ENCODE measurements around the gene PLEKHA3.
"Not testable (repeated sequence)": the region's sequence is repeated elsewhere in the genome, so short reads cannot be mapped to it uniquely, and the experiment has no call there.

Gene PLEKHA3

GRCh38 chr2:178455947-178456346, 24.3 kb upstream of the PLEKHA3 start:
- H3K27ac ChIP-seq (ENCODE audit: low read depth, low read length): no peak overlapping the region
- no peak overlapping the region for H3K4me3 ChIP-seq (ENCODE audit: low read depth, low read length)
- H3K36me3 ChIP-seq (ENCODE audit: insufficient read depth, low read length): no peaks in the 10 kb centered on the region
- H3K27me3 ChIP-seq (ENCODE audit: insufficient read depth, low read length): no peaks in the 10 kb centered on the region
- no peak overlapping the region for H2AFZ ChIP-seq (ENCODE audit: low read length, unreplicated experiment)
- no peaks in the 10 kb centered on the region for H3K79me2 ChIP-seq (ENCODE audit: control insufficient read depth, insufficient read depth, low read length, unreplicated experiment)
- H3K4me1 ChIP-seq (ENCODE audit: control insufficient read depth, insufficient read depth, low read length, unreplicated experiment): peaks cover 3% of the 10 kb centered on the region

GRCh38 chr2:178457390-178457886, 22.8 kb upstream of the PLEKHA3 start:
- Histone ChIP-seq H3K36me3 (ENCODE audit: insufficient read depth, low read length) (no peaks in the 10 kb centered on the region), H3K79me2 (ENCODE audit: control insufficient read depth, insufficient read depth, low read length, unreplicated experiment) (no peaks in the 10 kb centered on the region), H3K4me3 (ENCODE audit: low read depth, low read length) (no peak overlapping the region), H3K4me1 (ENCODE audit: control insufficient read depth, insufficient read depth, low read length, unreplicated experiment) (peaks cover 3% of the 10 kb centered on the region), H2AFZ (ENCODE audit: low read length, unreplicated experiment) (no peak overlapping the region), H3K27me3 (ENCODE audit: insufficient read depth, low read length) (no peaks in the 10 kb centered on the region), H3K27ac (ENCODE audit: low read depth, low read length) (no peak overlapping the region)

- no peaks in the 10 kb centered on the region for H3K27me3 ChIP-seq (ENCODE audit: insufficient read depth, low read length)
- peaks cover 4% of the 10 kb centered on the region for H3K36me3 ChIP-seq (ENCODE audit: insufficient read depth, low read length)
- no peaks in the 10 kb centered on the region for H3K79me2 ChIP-seq (ENCODE audit: control insufficient read depth, insufficient read depth, low read length, unreplicated experiment)
- no peaks in the 10 kb centered on the region for H3K4me1 ChIP-seq (ENCODE audit: control insufficient read depth, insufficient read depth, low read length, unreplicated experiment)
- H3K4me3 ChIP-seq (ENCODE audit: low read depth, low read length): no peak overlapping the region
- H3K27ac ChIP-seq (ENCODE audit: low read depth, low read length): no peak overlapping the region
- no peak overlapping the region for H2AFZ ChIP-seq (ENCODE audit: low read length, unreplicated experiment)
Observed at GRCh38 chr2:178469219-178469849, 10.9 kb upstream of the PLEKHA3 start.

GRCh38 chr2:178471313-178471712, 8.9 kb upstream of the PLEKHA3 start:
- H3K79me2 ChIP-seq (ENCODE audit: control insufficient read depth, insufficient read depth, low read length, unreplicated experiment); H2AFZ ChIP-seq (ENCODE audit: low read length, unreplicated experiment); H3K4me1 ChIP-seq (ENCODE audit: control insufficient read depth, insufficient read depth, low read length, unreplicated experiment); H3K27ac ChIP-seq (ENCODE audit: low read depth, low read length); H3K27me3 ChIP-seq (ENCODE audit: insufficient read depth, low read length); H3K4me3 ChIP-seq (ENCODE audit: low read depth, low read length); H3K36me3 ChIP-seq (ENCODE audit: insufficient read depth, low read length): not testable (repeated sequence)

- Histone ChIP-seq H3K27me3 (ENCODE audit: insufficient read depth, low read length) (no peaks in the 10 kb centered on the region), H3K4me1 (ENCODE audit: control insufficient read depth, insufficient read depth, low read length, unreplicated experiment) (peaks cover 4% of the 10 kb centered on the region), H3K4me3 (ENCODE audit: low read depth, low read length) (no peak overlapping the region), H3K79me2 (ENCODE audit: control insufficient read depth, insufficient read depth, low read length, unreplicated experiment) (peaks cover 8% of the 10 kb centered on the region), H2AFZ (ENCODE audit: low read length, unreplicated experiment) (no peak overlapping the region), H3K36me3 (ENCODE audit: insufficient read depth, low read length) (no peaks in the 10 kb centered on the region), H3K27ac (ENCODE audit: low read depth, low read length) (no peak overlapping the region)
Observed at GRCh38 chr2:178473373-178473772, 6.9 kb upstream of the PLEKHA3 start.

GRCh38 chr2:178473931-178474330, 6.3 kb upstream of the PLEKHA3 start:
- no peak overlapping the region for H3K4me3 ChIP-seq (ENCODE audit: low read depth, low read length)
- H3K79me2 ChIP-seq (ENCODE audit: control insufficient read depth, insufficient read depth, low read length, unreplicated experiment): peaks cover 8% of the 10 kb centered on the region
- H3K4me1 ChIP-seq (ENCODE audit: control insufficient read depth, insufficient read depth, low read length, unreplicated experiment): peaks cover 4% of the 10 kb centered on the region
- no peak overlapping the region for H3K27ac ChIP-seq (ENCODE audit: low read depth, low read length)
- H3K36me3 ChIP-seq (ENCODE audit: insufficient read depth, low read length): no peaks in the 10 kb centered on the region
- no peaks in the 10 kb centered on the region for H3K27me3 ChIP-seq (ENCODE audit: insufficient read depth, low read length)
- no peak overlapping the region for H2AFZ ChIP-seq (ENCODE audit: low read length, unreplicated experiment)

GRCh38 chr2:178474560-178474959, 5.7 kb upstream of the PLEKHA3 start:
- H3K79me2 ChIP-seq (ENCODE audit: control insufficient read depth, insufficient read depth, low read length, unreplicated experiment): peaks cover 8% of the 10 kb centered on the region
- no peaks in the 10 kb centered on the region for H3K27me3 ChIP-seq (ENCODE audit: insufficient read depth, low read length)

GRCh38 chr2:178476477-178476876, 3.8 kb upstream of the PLEKHA3 start:
- Histone ChIP-seq H3K79me2 (ENCODE audit: control insufficient read depth, insufficient read depth, low read length, unreplicated experiment) (peaks cover 18% of the 10 kb centered on the region), H3K27me3 (ENCODE audit: insufficient read depth, low read length) (no peaks in the 10 kb centered on the region), H3K4me3 (ENCODE audit: low read depth, low read length) (no peak overlapping the region), H2AFZ (ENCODE audit: low read length, unreplicated experiment) (no peak overlapping the region), H3K27ac (ENCODE audit: low read depth, low read length) (no peak overlapping the region), H3K36me3 (ENCODE audit: insufficient read depth, low read length) (no peaks in the 10 kb centered on the region), H3K4me1 (ENCODE audit: control insufficient read depth, insufficient read depth, low read length, unreplicated experiment) (peaks cover 13% of the 10 kb centered on the region)

More at GRCh38 chr2:178474560-178474959, 5.7 kb upstream of the PLEKHA3 start:
- Histone ChIP-seq H3K4me3 (ENCODE audit: low read depth, low read length) (no peak overlapping the region), H2AFZ (ENCODE audit: low read length, unreplicated experiment) (no peak overlapping the region), H3K36me3 (ENCODE audit: insufficient read depth, low read length) (no peaks in the 10 kb centered on the region), H3K27ac (ENCODE audit: low read depth, low read length) (no peak overlapping the region), H3K4me1 (ENCODE audit: control insufficient read depth, insufficient read depth, low read length, unreplicated experiment) (peaks cover 9% of the 10 kb centered on the region)

- H3K79me2 ChIP-seq (ENCODE audit: control insufficient read depth, insufficient read depth, low read length, unreplicated experiment): peaks cover 29% of the 10 kb centered on the region
- no peaks in the 10 kb centered on the region for H3K36me3 ChIP-seq (ENCODE audit: insufficient read depth, low read length)
- H3K4me3 ChIP-seq (ENCODE audit: low read depth, low read length): peak overlapping the region; percentile 89
- H3K27me3 ChIP-seq (ENCODE audit: insufficient read depth, low read length): no peaks in the 10 kb centered on the region
- peak overlapping the region; percentile 92 for H2AFZ ChIP-seq (ENCODE audit: low read length, unreplicated experiment)
- H3K27ac ChIP-seq (ENCODE audit: low read depth, low read length): 0 out of 2 replicates have a peak overlapping the region, but pooled peaks have one; percentile 75
- H3K4me1 ChIP-seq (ENCODE audit: control insufficient read depth, insufficient read depth, low read length, unreplicated experiment): peaks cover 23% of the 10 kb centered on the region
Observed at GRCh38 chr2:178477443-178478129, 2.7 kb upstream of the PLEKHA3 start.

- Histone ChIP-seq H3K27me3 (ENCODE audit: insufficient read depth, low read length) (no peaks in the 10 kb centered on the region), H3K4me1 (ENCODE audit: control insufficient read depth, insufficient read depth, low read length, unreplicated experiment) (peaks cover 23% of the 10 kb centered on the region), H3K36me3 (ENCODE audit: insufficient read depth, low read length) (no peaks in the 10 kb centered on the region), H3K79me2 (ENCODE audit: control insufficient read depth, insufficient read depth, low read length, unreplicated experiment) (peaks cover 34% of the 10 kb centered on the region), H3K27ac (ENCODE audit: low read depth, low read length) (peak overlapping the region; percentile 75), H3K4me3 (ENCODE audit: low read depth, low read length) (peak overlapping the region; percentile 89), H2AFZ (ENCODE audit: low read length, unreplicated experiment) (peak overlapping the region; percentile 92)
Observed at GRCh38 chr2:178478130-178478438, 2.2 kb upstream of the PLEKHA3 start.
